ENCODE results near the gene KIF26A. TPM values are rescaled to one million over a fixed set of nuclear protein-coding genes. Genes with fewer than 3 reads are reported as not detected.

The KIF26A gene
- total RNA-seq, 1 donor from 2014 or later: 0.26 TPM

- H3K36me3 Mint-ChIP-seq (ENCODE audit: low read depth): no peaks in the 10 kb centered on the region
- intact Hi-C loops (cut with micrococcal nuclease): no loop called here
Measured at GRCh38 chr14:104211215-104211614, 72.8 kb downstream of the KIF26A start.

GRCh38 chr14:104211741-104212140 is 73.4 kb downstream of the KIF26A start:
- Mint-ChIP-seq H3K4me3 (no peak overlapping the region), H3K27ac (no peak overlapping the region), H3K9me3 (peaks cover 6% of the 10 kb centered on the region), H3K36me3 (ENCODE audit: low read depth) (no peaks in the 10 kb centered on the region), H3K4me1 (no peaks in the 10 kb centered on the region), H3K27me3 (no peaks in the 10 kb centered on the region)
- intact Hi-C loops (cut with micrococcal nuclease): no loop called here
- no peak for DNase-seq

More at GRCh38 chr14:104211215-104211614, 72.8 kb downstream of the KIF26A start:
- no peaks in the 10 kb centered on the region for H3K4me1 Mint-ChIP-seq
- DNase-seq: no peak
- H3K27me3 Mint-ChIP-seq: no peaks in the 10 kb centered on the region
- H3K4me3 Mint-ChIP-seq: no peak overlapping the region
- no peak overlapping the region for H3K27ac Mint-ChIP-seq
- H3K9me3 Mint-ChIP-seq: peaks cover 6% of the 10 kb centered on the region

- peaks cover 6% of the 10 kb centered on the region for H3K9me3 Mint-ChIP-seq
- H3K27me3 Mint-ChIP-seq: no peaks in the 10 kb centered on the region
- DNase-seq: no peak
- no peak overlapping the region for H3K4me3 Mint-ChIP-seq
- no peaks in the 10 kb centered on the region for H3K4me1 Mint-ChIP-seq
- intact Hi-C loops (cut with micrococcal nuclease): no loop called here
- no peaks in the 10 kb centered on the region for H3K36me3 Mint-ChIP-seq (ENCODE audit: low read depth)
- no peak overlapping the region for H3K27ac Mint-ChIP-seq
Measured at GRCh38 chr14:104212206-104213095, 74.1 kb downstream of the KIF26A start.

- Mint-ChIP-seq H3K27me3 (no peaks in the 10 kb centered on the region), H3K36me3 (ENCODE audit: low read depth) (no peaks in the 10 kb centered on the region), H3K4me3 (no peak overlapping the region), H3K27ac (no peak overlapping the region), H3K9me3 (peaks cover 6% of the 10 kb centered on the region), H3K4me1 (no peaks in the 10 kb centered on the region)
- intact Hi-C loops (cut with micrococcal nuclease): no loop called here
- DNase-seq: no peak
Measured at GRCh38 chr14:104213301-104214034, 75.1 kb downstream of the KIF26A start.

GRCh38 chr14:104214431-104215218 is 76.2 kb downstream of the KIF26A start:
- no peak overlapping the region for H3K4me3 Mint-ChIP-seq

GRCh38 chr14:104215706-104216334 is 77.4 kb downstream of the KIF26A start:
- intact Hi-C loops (cut with micrococcal nuclease): no loop called here
- Mint-ChIP-seq H3K9me3 (peaks cover 6% of the 10 kb centered on the region), H3K27me3 (no peaks in the 10 kb centered on the region), H3K4me3 (no peak overlapping the region), H3K27ac (no peak overlapping the region), H3K4me1 (no peaks in the 10 kb centered on the region), H3K36me3 (ENCODE audit: low read depth) (no peaks in the 10 kb centered on the region)
- DNase-seq: no peak

More at GRCh38 chr14:104214431-104215218, 76.2 kb downstream of the KIF26A start:
- no peak overlapping the region for H3K27ac Mint-ChIP-seq
- no peaks in the 10 kb centered on the region for H3K4me1 Mint-ChIP-seq
- DNase-seq: no peak
- H3K27me3 Mint-ChIP-seq: no peaks in the 10 kb centered on the region
- H3K9me3 Mint-ChIP-seq: peaks cover 6% of the 10 kb centered on the region
- intact Hi-C loops (cut with micrococcal nuclease): no loop called here
- H3K36me3 Mint-ChIP-seq (ENCODE audit: low read depth): no peaks in the 10 kb centered on the region

GRCh38 chr14:104216457-104216856 is 78.1 kb downstream of the KIF26A start:
- Mint-ChIP-seq H3K4me1 (no peaks in the 10 kb centered on the region), H3K4me3 (no peak overlapping the region), H3K27ac (no peak overlapping the region), H3K27me3 (no peaks in the 10 kb centered on the region), H3K36me3 (ENCODE audit: low read depth) (no peaks in the 10 kb centered on the region), H3K9me3 (peaks cover 6% of the 10 kb centered on the region)
- DNase-seq: no peak
- intact Hi-C loops (cut with micrococcal nuclease): no loop called here

GRCh38 chr14:104217486-104218360 is 79.3 kb downstream of the KIF26A start:
- H3K4me1 Mint-ChIP-seq: no peaks in the 10 kb centered on the region
- no peak for DNase-seq
- H3K27me3 Mint-ChIP-seq: no peaks in the 10 kb centered on the region
- intact Hi-C loops (cut with micrococcal nuclease): no loop called here
- H3K4me3 Mint-ChIP-seq: no peak overlapping the region
- peaks cover 6% of the 10 kb centered on the region for H3K9me3 Mint-ChIP-seq
- H3K27ac Mint-ChIP-seq: no peak overlapping the region
- H3K36me3 Mint-ChIP-seq (ENCODE audit: low read depth): no peaks in the 10 kb centered on the region

- Mint-ChIP-seq H3K4me1 (no peaks in the 10 kb centered on the region), H3K27ac (no peak overlapping the region), H3K27me3 (no peaks in the 10 kb centered on the region), H3K9me3 (peaks cover 6% of the 10 kb centered on the region), H3K4me3 (no peak overlapping the region), H3K36me3 (ENCODE audit: low read depth) (no peaks in the 10 kb centered on the region)
- intact Hi-C loops (cut with micrococcal nuclease): no loop called here
- no peak for DNase-seq
Measured at GRCh38 chr14:104218361-104219180, 80.2 kb downstream of the KIF26A start.

GRCh38 chr14:104219731-104220214 is 81.4 kb downstream of the KIF26A start:
- no peaks in the 10 kb centered on the region for H3K36me3 Mint-ChIP-seq (ENCODE audit: low read depth)
- no peak overlapping the region for H3K27ac Mint-ChIP-seq
- H3K27me3 Mint-ChIP-seq: no peaks in the 10 kb centered on the region
- H3K9me3 Mint-ChIP-seq: peaks cover 3% of the 10 kb centered on the region
- DNase-seq: no peak
- H3K4me1 Mint-ChIP-seq: no peaks in the 10 kb centered on the region
- no peak overlapping the region for H3K4me3 Mint-ChIP-seq
- intact Hi-C loops (cut with micrococcal nuclease): no loop called here

GRCh38 chr14:104220215-104221070 is 82.1 kb downstream of the KIF26A start:
- Mint-ChIP-seq H3K4me3 (no peak overlapping the region), H3K36me3 (ENCODE audit: low read depth) (no peaks in the 10 kb centered on the region), H3K9me3 (no peaks in the 10 kb centered on the region), H3K27me3 (no peaks in the 10 kb centered on the region), H3K4me1 (no peaks in the 10 kb centered on the region), H3K27ac (no peak overlapping the region)
- no peak for DNase-seq
- intact Hi-C loops (cut with micrococcal nuclease): no loop called here

All from activated CD4-positive, alpha-beta T cell treated with anti-CD3 and anti-CD28 coated beads, Interleukin-2, amount 10 ng/mL, durations not matched to agents 24 days and 14 days (primary cell).